Fibroblast of lung (primary cell): ENCODE measurements around the gene INPP5A.

Experiments used
- EZH2 ChIP-seq: IDR thresholded peaks from 2 replicates; pipeline ENCODE4 v1.5.1; 2012; ENCODE audit warnings: low read length, control low read depth, mild to moderate bottlenecking; ENCODE audit errors: missing control alignments
- TF ChIP-seq, protein P1 (sequence below), 2 donors: IDR thresholded peaks in 1 of 2; conservative IDR thresholded peaks in 1 of 2; 1 replicate in 1 of 2; 2 replicates in 1 of 2; pipeline ENCODE4 v1.5.1; 2011 to 2012; ENCODE audit warnings: low read length in 2 of 2, control low read depth in 1 of 2, inconsistent platforms in 1 of 2, low read depth in 1 of 2, mild to moderate bottlenecking in 1 of 2

DNA sequence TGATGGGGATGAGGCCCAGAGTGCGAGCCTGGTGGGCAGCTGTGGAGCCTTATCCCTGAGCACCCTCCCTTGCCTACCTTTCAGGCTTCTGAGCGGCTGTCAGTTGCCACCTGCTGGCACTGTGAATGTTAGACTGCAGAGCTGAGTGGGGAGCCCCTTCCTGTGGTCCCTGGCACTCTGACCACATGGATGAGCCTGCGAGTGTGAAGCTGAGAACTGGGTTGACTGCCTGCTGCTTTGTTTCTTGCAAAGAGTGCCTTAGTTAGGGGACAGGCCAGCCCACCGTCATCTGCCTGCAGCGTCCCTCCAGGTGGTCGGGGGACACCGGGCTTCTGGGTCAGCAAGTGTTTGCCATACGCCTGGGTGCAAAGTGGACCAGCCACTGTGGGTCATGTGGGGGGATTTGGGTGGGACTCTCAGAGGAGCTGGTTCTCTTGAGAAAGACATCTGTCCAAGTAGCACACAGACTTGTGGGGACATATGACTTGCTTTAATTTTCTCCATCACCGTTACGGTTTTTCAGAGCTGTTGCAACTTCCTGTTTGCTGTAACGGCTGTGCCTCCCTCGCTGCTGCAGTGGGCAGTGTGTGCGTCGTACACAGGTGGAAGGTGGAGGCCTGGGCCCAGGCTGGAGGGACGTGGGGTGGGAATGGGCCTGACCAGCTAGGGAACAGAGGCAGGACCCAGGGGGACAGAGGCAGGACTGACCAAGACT lies 13.7 kb downstream of the INPP5A start:
- TF ChIP-seq, protein P1, sequence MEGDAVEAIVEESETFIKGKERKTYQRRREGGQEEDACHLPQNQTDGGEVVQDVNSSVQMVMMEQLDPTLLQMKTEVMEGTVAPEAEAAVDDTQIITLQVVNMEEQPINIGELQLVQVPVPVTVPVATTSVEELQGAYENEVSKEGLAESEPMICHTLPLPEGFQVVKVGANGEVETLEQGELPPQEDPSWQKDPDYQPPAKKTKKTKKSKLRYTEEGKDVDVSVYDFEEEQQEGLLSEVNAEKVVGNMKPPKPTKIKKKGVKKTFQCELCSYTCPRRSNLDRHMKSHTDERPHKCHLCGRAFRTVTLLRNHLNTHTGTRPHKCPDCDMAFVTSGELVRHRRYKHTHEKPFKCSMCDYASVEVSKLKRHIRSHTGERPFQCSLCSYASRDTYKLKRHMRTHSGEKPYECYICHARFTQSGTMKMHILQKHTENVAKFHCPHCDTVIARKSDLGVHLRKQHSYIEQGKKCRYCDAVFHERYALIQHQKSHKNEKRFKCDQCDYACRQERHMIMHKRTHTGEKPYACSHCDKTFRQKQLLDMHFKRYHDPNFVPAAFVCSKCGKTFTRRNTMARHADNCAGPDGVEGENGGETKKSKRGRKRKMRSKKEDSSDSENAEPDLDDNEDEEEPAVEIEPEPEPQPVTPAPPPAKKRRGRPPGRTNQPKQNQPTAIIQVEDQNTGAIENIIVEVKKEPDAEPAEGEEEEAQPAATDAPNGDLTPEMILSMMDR (conservative IDR thresholded peaks at IDR 0.05 in 1 of 2, IDR thresholded peaks at IDR 0.05 in 1 of 2; ENCODE audit: low read depth in 1 of 2, low read length in 2 of 2), result no peak
- no peak for TF ChIP-seq EZH2
